ENCODE data around the gene PYCR2. TPM values are rescaled to one million over a fixed set of nuclear protein-coding genes. Genes with fewer than 3 reads are reported as not detected.
"Not testable (repeated sequence)": the region's sequence is repeated elsewhere in the genome, so short reads cannot be mapped to it uniquely, and the experiment has no call there.

The PYCR2 gene
- 10 to 100 TPM; 57.5 to 96.5 (median 68.7) TPM for polyA plus RNA-seq (ENCODE audit: low read depth in 6 of 6)

GRCh38 chr1:225923692-225924555 lies at the start of gene PYCR2:
PYCR2 (minus strand) TSS chr1:225924250; CDS start chr1:225924110, 140 bp downstream.
- ATAC-seq (ENCODE audit: low read depth in 2 of 2) = peak; percentile 97

GRCh38 chr1:225973158-225973557 lies 49.1 kb upstream of the PYCR2 start:
- no peak for DNase-seq
- Mint-ChIP-seq H3K4me1 (peaks cover 15 to 21% (median 20%) of the 10 kb centered on the region in 3 donors), H3K36me3 (no peaks in the 10 kb centered on the region), H3K9me3 (peaks cover 0 to 1% (median 0%) of the 10 kb centered on the region in 7 donors), H3K27me3 (peaks cover 0 to 3% (median 0%) of the 10 kb centered on the region in 3 donors), H3K4me3 (no peak overlapping the region), H3K27ac (no peak overlapping the region)
- no peak for ATAC-seq (ENCODE audit: low read depth in 2 of 2)

More at GRCh38 chr1:225923692-225924555, at the start of gene PYCR2:
- DNase-seq = peak; percentile 96
- peak within 1 kb of the TSS; percentile 81 to 97 (median 94) for H3K27ac Mint-ChIP-seq
- H3K9me3 Mint-ChIP-seq = no peaks in the 10 kb centered on the region
- H3K36me3 Mint-ChIP-seq = no peaks in the 10 kb centered on the region
- peaks cover 8 to 33% (median 21%) of the 10 kb centered on the region in 3 donors for H3K4me1 Mint-ChIP-seq
- no peaks in the 10 kb centered on the region for H3K27me3 Mint-ChIP-seq
- H3K4me3 Mint-ChIP-seq = peak within 1 kb of the TSS; percentile 94 to 98 (median 96)

- ATAC-seq (ENCODE audit: low read depth in 2 of 2) = no peak
- DNase-seq = no peak
- no peaks in the 10 kb centered on the region for H3K36me3 Mint-ChIP-seq
- H3K27ac Mint-ChIP-seq = no peak overlapping the region
- no peak overlapping the region for H3K4me3 Mint-ChIP-seq
- H3K4me1 Mint-ChIP-seq = peaks cover 9 to 15% (median 14%) of the 10 kb centered on the region in 3 donors
- H3K27me3 Mint-ChIP-seq = peaks cover 0 to 3% (median 0%) of the 10 kb centered on the region in 3 donors
- peaks cover 0 to 1% (median 0%) of the 10 kb centered on the region in 7 donors for H3K9me3 Mint-ChIP-seq
Measured at GRCh38 chr1:225972344-225973152, 48.5 kb upstream of the PYCR2 start.

- H3K27ac Mint-ChIP-seq = peak overlapping the region in 1 of 6 donors; percentile 62
- not testable (repeated sequence) for H3K36me3 Mint-ChIP-seq; H3K4me3 Mint-ChIP-seq; H3K9me3 Mint-ChIP-seq; DNase-seq; H3K27me3 Mint-ChIP-seq; H3K4me1 Mint-ChIP-seq; ATAC-seq (ENCODE audit: low read depth in 2 of 2)
Measured at GRCh38 chr1:225970592-225971157, 46.6 kb upstream of the PYCR2 start.

GRCh38 chr1:225969751-225970150 lies 45.7 kb upstream of the PYCR2 start:
- not testable (repeated sequence) for H3K9me3 Mint-ChIP-seq

GRCh38 chr1:225965231-225965630 lies 41.2 kb upstream of the PYCR2 start:
- Mint-ChIP-seq H3K27me3 (peaks cover 8 to 11% (median 10%) of the 10 kb centered on the region in 3 donors), H3K27ac (peak overlapping the region in 1 of 6 donors; percentile 32), H3K36me3 (no peaks in the 10 kb centered on the region), H3K4me1 (peaks cover 0 to 9% (median 4%) of the 10 kb centered on the region in 3 donors), H3K4me3 (no peak overlapping the region), H3K9me3 (no peaks in the 10 kb centered on the region)
- ATAC-seq (ENCODE audit: low read depth in 2 of 2) = no peak
- no peak for DNase-seq

More at GRCh38 chr1:225969751-225970150, 45.7 kb upstream of the PYCR2 start:
- DNase-seq; H3K27me3 Mint-ChIP-seq; H3K4me3 Mint-ChIP-seq; H3K27ac Mint-ChIP-seq; H3K36me3 Mint-ChIP-seq; ATAC-seq (ENCODE audit: low read depth in 2 of 2); H3K4me1 Mint-ChIP-seq: not testable (repeated sequence)

- no peak for ATAC-seq (ENCODE audit: low read depth in 2 of 2)
- DNase-seq = no peak
- no peaks in the 10 kb centered on the region for H3K36me3 Mint-ChIP-seq
- H3K27me3 Mint-ChIP-seq = peaks cover 8 to 11% (median 9%) of the 10 kb centered on the region in 3 donors
- H3K4me3 Mint-ChIP-seq = no peak overlapping the region
- peaks cover 0 to 9% (median 4%) of the 10 kb centered on the region in 3 donors for H3K4me1 Mint-ChIP-seq
- peak overlapping the region in 1 of 6 donors; percentile 66 for H3K27ac Mint-ChIP-seq
- H3K9me3 Mint-ChIP-seq = no peaks in the 10 kb centered on the region
Measured at GRCh38 chr1:225963735-225964530, 39.9 kb upstream of the PYCR2 start.

GRCh38 chr1:225962440-225962975 lies 38.5 kb upstream of the PYCR2 start:
- Mint-ChIP-seq H3K27ac (peak overlapping the region in 2 of 6 donors; percentile 83 to 88), H3K4me3 (no peak overlapping the region), H3K4me1 (peaks cover 0 to 9% (median 4%) of the 10 kb centered on the region in 3 donors), H3K27me3 (peaks cover 7 to 11% (median 8%) of the 10 kb centered on the region in 3 donors), H3K9me3 (no peaks in the 10 kb centered on the region), H3K36me3 (no peaks in the 10 kb centered on the region)
- peak; percentile 86 to 88 for ATAC-seq (ENCODE audit: low read depth in 2 of 2)
- peak; percentile 51 for DNase-seq

GRCh38 chr1:225961659-225962439 lies 37.8 kb upstream of the PYCR2 start:
- peaks cover 7 to 11% (median 8%) of the 10 kb centered on the region in 3 donors for H3K27me3 Mint-ChIP-seq
- H3K36me3 Mint-ChIP-seq = no peaks in the 10 kb centered on the region
- no peaks in the 10 kb centered on the region for H3K9me3 Mint-ChIP-seq
- no peak for DNase-seq
- peaks cover 0 to 9% (median 4%) of the 10 kb centered on the region in 3 donors for H3K4me1 Mint-ChIP-seq
- peak overlapping the region in 3 of 6 donors; percentile 21 to 88 (median 26) for H3K27ac Mint-ChIP-seq
- no peak for ATAC-seq (ENCODE audit: low read depth in 2 of 2)
- H3K4me3 Mint-ChIP-seq = no peak overlapping the region

- no peaks in the 10 kb centered on the region for H3K36me3 Mint-ChIP-seq
- no peak overlapping the region for H3K27ac Mint-ChIP-seq
- no peak for ATAC-seq (ENCODE audit: low read depth in 2 of 2)
- H3K4me1 Mint-ChIP-seq = peaks cover 0 to 9% (median 4%) of the 10 kb centered on the region in 3 donors
- peaks cover 7 to 29% (median 18%) of the 10 kb centered on the region in 3 donors for H3K27me3 Mint-ChIP-seq
- no peaks in the 10 kb centered on the region for H3K9me3 Mint-ChIP-seq
- no peak for DNase-seq
- peak overlapping the region in 1 of 8 donors; percentile 22 for H3K4me3 Mint-ChIP-seq
Measured at GRCh38 chr1:225958041-225958440, 34.0 kb upstream of the PYCR2 start.

GRCh38 chr1:225954753-225955152 lies 30.7 kb upstream of the PYCR2 start:
- ATAC-seq (ENCODE audit: low read depth in 2 of 2) (no peak), DNase-seq (no peak)
- H3K27ac Mint-ChIP-seq = no peak overlapping the region
- H3K36me3 Mint-ChIP-seq = no peaks in the 10 kb centered on the region
- no peaks in the 10 kb centered on the region for H3K9me3 Mint-ChIP-seq
- H3K4me1 Mint-ChIP-seq = peaks cover 0 to 3% (median 0%) of the 10 kb centered on the region in 3 donors
- peaks cover 12 to 49% (median 31%) of the 10 kb centered on the region in 3 donors for H3K27me3 Mint-ChIP-seq
- H3K4me3 Mint-ChIP-seq = no peak overlapping the region
